ENCODE results near the gene CCDC24.

The CCDC24 gene

DNA sequence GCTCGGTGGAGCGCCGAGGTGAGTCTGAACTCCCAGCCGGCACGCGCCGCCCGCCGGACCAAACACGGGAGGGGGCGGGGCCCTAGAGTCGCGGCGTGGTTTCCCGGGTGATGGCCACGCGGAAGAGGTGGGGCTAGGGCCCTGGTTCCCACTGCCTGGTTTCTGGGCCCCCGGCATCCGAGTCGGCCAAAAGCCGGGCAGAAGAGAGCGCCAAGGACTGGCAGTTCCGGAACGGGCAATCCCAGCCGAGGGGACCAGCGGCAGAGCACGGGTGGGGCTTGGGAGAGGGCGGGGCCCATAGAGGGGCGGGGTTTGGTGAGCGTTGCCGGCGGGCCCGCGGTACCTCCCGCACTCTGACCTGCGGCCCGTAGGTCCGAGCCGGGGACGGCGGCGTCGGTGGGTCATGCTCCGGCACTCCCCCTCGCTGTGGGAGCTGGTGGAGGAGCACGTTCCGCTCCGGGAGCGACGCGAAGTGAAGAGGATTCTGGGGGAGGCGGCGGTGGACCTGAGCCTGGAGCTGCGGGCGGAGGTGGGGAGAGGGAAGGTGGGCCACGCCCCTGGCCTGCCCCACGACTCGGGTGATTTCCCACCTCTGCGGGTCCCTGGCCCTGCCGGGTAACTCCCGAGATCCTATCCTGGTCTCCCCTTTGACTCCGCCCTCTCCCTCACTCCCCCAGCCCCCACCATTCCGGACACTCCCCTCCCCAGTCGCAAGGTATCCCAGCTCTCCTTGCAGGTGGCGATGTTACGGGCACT, at the start of gene CCDC24:
Gene CCDC24 (plus strand): TSS at position 124 of the 756 bp plus-strand sequence. CDS start 280 bp downstream, at position 404.
- H3K4me3 ChIP-seq (ENCODE audit: low read depth, low read length): peak within 1 kb of the TSS; percentile 64
- TF ChIP-seq, protein P1, sequence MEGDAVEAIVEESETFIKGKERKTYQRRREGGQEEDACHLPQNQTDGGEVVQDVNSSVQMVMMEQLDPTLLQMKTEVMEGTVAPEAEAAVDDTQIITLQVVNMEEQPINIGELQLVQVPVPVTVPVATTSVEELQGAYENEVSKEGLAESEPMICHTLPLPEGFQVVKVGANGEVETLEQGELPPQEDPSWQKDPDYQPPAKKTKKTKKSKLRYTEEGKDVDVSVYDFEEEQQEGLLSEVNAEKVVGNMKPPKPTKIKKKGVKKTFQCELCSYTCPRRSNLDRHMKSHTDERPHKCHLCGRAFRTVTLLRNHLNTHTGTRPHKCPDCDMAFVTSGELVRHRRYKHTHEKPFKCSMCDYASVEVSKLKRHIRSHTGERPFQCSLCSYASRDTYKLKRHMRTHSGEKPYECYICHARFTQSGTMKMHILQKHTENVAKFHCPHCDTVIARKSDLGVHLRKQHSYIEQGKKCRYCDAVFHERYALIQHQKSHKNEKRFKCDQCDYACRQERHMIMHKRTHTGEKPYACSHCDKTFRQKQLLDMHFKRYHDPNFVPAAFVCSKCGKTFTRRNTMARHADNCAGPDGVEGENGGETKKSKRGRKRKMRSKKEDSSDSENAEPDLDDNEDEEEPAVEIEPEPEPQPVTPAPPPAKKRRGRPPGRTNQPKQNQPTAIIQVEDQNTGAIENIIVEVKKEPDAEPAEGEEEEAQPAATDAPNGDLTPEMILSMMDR (IDR thresholded peaks at IDR 0.05; ENCODE audit: low read depth, low read length, missing control alignments): no peak
- no peak for DNase-seq (ENCODE audit: low read depth)

DNA sequence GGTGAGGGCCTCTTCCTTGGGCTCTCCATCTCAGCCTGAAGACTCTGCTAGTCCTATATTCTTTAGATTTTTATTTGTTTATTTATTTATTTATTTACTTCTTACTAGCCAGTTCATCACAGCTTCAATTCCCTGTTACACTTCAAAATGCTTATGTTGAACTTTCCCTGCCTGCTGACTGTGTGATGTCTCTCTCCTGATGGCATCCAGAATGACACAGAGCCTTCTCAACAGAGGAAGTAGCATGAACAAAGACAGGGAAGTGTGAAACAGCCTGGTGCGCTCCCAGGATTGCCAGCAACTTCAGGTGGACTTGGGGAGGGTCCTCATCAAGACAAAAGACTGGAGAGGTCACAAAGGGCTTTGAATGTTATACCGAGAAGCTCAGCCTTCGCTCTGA, 49.0 kb upstream of the CCDC24 start:
- H3K4me3 ChIP-seq (ENCODE audit: low read depth, low read length): no peak overlapping the region
- DNase-seq (ENCODE audit: low read depth): no peak
- TF ChIP-seq, protein P1 (IDR thresholded peaks at IDR 0.05; ENCODE audit: low read depth, low read length, missing control alignments): no peak

DNA sequence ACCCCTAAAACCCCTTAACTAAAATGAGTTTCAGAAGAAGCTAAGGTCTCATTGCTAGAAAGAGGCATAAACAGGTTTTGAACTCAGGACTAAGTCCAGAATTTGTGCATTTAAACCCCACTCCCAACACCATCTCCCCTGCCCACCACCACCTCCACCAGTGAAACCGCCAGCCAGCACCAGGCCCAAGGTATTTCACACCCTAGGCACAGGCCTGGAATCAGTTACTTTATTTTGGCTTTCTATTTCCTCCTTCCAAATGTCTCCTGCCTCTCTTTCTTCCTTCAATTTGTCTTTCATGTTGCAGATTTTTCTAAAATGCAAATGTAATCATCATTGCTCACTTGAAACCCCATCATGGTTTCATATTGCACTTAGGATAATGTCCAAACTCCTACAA, 46.5 kb upstream of the CCDC24 start:
- H3K4me3 ChIP-seq (ENCODE audit: low read depth, low read length): no peak overlapping the region; the same call in 1 of the 2 replicates
- DNase-seq (ENCODE audit: low read depth): no peak
- TF ChIP-seq, protein P1 (IDR thresholded peaks at IDR 0.05; ENCODE audit: low read depth, low read length, missing control alignments): no peak

DNA sequence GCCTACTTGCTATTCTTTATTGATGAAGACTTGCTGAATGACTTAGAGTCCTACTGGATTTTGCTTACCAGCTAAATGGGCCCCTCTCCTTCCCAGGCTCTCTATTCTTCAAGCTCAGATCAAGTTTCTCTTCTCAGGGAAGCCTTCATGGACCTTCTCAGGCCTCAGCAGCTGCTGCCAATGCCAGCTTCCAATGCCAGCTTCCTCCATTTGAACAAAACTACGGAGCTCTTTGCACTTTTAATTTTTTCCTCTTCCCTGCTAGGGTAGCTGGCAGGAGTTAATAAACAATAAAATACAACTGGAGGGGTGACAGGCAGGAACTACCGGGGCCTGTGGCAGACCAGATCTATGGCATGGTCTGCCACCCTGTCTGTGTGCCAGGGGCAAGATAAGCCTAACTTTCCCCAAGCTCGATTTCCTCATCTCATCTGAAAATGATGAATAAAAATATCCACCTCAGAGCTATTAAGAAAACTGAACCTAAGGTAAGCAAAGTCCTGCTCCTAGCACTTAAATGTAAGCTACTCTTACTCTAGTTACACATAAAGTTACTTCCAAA, 45.6 kb upstream of the CCDC24 start:
- TF ChIP-seq, protein P1 (IDR thresholded peaks at IDR 0.05; ENCODE audit: low read depth, low read length, missing control alignments): no peak
- H3K4me3 ChIP-seq (ENCODE audit: low read depth, low read length): peak overlapping the region; percentile 99
- DNase-seq (ENCODE audit: low read depth): no peak

DNA sequence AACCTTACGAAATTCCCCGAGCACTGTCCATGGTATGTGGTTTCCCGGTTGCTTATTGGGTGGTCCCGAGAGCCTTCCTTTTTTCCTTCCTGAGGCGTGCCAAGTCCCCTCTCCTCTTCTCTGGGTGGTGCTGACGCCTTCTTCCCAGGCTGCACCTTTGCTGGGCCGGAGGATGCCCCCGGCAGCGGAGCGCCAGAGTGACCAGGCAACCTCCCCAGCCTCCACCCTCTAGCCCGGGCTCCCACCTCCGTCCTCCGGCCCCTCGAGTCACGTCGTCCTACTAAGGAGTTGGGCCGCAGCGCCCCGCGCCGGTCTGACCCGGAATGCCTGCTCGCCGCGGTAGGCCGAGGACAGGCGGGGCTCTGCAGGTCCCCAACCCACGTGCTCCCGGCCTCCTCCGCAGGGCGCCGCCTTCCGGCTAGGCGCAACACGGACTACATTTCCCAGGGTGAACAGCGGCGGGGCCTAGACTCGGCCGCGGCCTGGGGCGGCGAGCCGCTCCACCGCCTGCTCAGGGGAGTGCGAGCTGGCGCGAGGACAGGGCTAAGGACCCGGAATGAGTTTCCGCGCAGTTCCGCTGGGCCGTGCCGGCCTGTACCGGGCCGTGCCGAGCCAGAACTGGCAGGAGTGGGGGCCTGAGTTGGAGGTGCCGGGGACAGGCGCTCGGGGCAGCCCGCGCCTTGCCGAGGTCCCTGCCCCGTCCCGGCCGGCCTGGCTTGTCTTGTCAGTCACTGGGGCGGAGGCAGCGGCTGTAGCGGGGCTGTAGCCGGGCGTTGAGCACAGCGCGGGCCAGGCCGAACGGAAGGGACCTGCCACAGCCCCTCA, 45.0 kb upstream of the CCDC24 start, which contains the start of gene IPO13:
Gene IPO13 (plus strand): TSS at position 715 of the 825 bp plus-strand sequence. CDS start 651 bp downstream, outside the sequence.
- peak within 1 kb of the TSS; percentile 99 for H3K4me3 ChIP-seq (ENCODE audit: low read depth, low read length)
- peak; percentile 90 for DNase-seq (ENCODE audit: low read depth)
- TF ChIP-seq, protein P1 (IDR thresholded peaks at IDR 0.05; ENCODE audit: low read depth, low read length, missing control alignments): peak; percentile 79

DNA sequence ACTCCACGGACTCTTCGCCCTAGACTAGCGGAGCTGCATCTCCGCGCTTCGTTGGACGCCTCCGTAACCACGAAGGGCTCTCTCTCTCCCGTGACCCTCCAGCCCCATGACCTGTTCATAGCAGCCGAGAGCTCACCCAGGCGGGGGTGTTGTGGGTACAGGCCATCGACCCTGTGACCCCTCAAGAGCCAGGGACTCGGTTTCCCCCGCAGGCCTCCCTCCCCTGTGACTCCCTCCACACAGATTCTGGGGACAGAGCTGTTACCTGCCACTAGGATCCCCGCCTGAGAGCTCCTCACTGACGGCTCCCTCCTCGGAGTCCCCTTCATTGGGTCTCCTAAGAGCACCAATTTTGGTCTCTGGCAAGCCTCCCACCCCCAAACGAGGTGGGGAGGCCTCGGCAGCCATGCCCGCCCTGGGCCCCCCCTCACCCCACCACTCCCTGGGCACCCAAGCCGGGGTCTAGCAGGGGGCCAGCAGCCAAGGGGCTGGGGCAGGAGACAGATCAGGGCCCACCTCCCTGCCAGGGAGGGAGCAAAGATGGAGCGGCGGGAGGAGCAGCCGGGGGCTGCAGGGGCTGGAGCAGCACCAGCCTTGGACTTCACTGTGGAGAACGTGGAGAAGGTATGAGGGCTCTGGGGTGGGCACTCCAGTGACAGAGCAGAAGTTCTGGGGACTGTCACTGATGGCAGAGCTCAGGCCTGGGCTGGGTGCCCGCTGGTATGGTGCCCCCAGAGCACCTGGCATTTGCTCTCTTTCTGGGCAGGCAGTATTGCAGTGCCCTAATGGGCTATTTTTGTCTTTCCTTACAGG, 44.1 kb upstream of the CCDC24 start:
- TF ChIP-seq, protein P1 (IDR thresholded peaks at IDR 0.05; ENCODE audit: low read depth, low read length, missing control alignments): no peak
- H3K4me3 ChIP-seq (ENCODE audit: low read depth, low read length): peak overlapping the region; percentile 99
- no peak for DNase-seq (ENCODE audit: low read depth)
